Measurements from ENCODE around the gene MS4A4E.
A peak's percentile ranks its signal among the peaks of the same experiment; 100 is the strongest.
"Not testable (repeated sequence)": the region's sequence is repeated elsewhere in the genome, so short reads cannot be mapped to it uniquely, and the experiment has no call there.

Gene MS4A4E

GRCh38 chr11:60242740-60243239 is at the start of gene MS4A4E:
Gene MS4A4E (minus strand): TSS chr11:60243137. CDS start chr11:60230055, 13,082 bp downstream.
- no peak for DNase-seq

- DNase-seq, result no peak
These were observed 49.2 kb upstream of the MS4A4E start for GRCh38 chr11:60292145-60292544.

GRCh38 chr11:60288531-60288930 is 45.6 kb upstream of the MS4A4E start:
- DNase-seq, result no peak

GRCh38 chr11:60285411-60286126 is 42.6 kb upstream of the MS4A4E start:
- not testable (repeated sequence) for DNase-seq

- DNase-seq, result no peak
These were observed 39.3 kb upstream of the MS4A4E start for GRCh38 chr11:60282286-60282685.

- no peak for DNase-seq
These were observed 38.5 kb upstream of the MS4A4E start for GRCh38 chr11:60281485-60281884.

- DNase-seq, result no peak
These were observed 37.5 kb upstream of the MS4A4E start, which contains the start of gene MS4A4A for GRCh38 chr11:60280412-60280811. Gene MS4A4A (plus strand): TSS chr11:60280666. CDS start chr11:60280676, 10 bp downstream.

- no peak for DNase-seq
These were observed 31.5 kb upstream of the MS4A4E start for GRCh38 chr11:60274416-60274815.

- peak; percentile 2 to 23 for DNase-seq
These were observed 22.7 kb upstream of the MS4A4E start for GRCh38 chr11:60265373-60266214.

- DNase-seq, result no peak
These were observed 21.7 kb upstream of the MS4A4E start for GRCh38 chr11:60264644-60265043.

- DNase-seq, result no peak
These were observed 20.5 kb upstream of the MS4A4E start for GRCh38 chr11:60263402-60263801.

- no peak for DNase-seq
These were observed 18.1 kb upstream of the MS4A4E start for GRCh38 chr11:60261014-60261413.

- no peak for DNase-seq
These were observed 15.2 kb upstream of the MS4A4E start for GRCh38 chr11:60257956-60258722.

- DNase-seq, result no peak
These were observed 9.5 kb upstream of the MS4A4E start for GRCh38 chr11:60252213-60253108.

GRCh38 chr11:60251485-60252212 is 8.7 kb upstream of the MS4A4E start:
- peak in 1 of 2 experiments; percentile 7 for DNase-seq

GRCh38 chr11:60241786-60242185 is 1.2 kb downstream of the MS4A4E start:
- no peak for DNase-seq

- no peak for DNase-seq
These were observed 2.3 kb downstream of the MS4A4E start for GRCh38 chr11:60240662-60241061.

- no peak for DNase-seq
These were observed 7.6 kb downstream of the MS4A4E start for GRCh38 chr11:60235321-60235720.

- no peak for DNase-seq
These were observed 12.3 kb downstream of the MS4A4E start for GRCh38 chr11:60230681-60231080.

- DNase-seq, result no peak
These were observed 20.8 kb downstream of the MS4A4E start for GRCh38 chr11:60222141-60222540.

GRCh38 chr11:60221692-60222091 is 21.2 kb downstream of the MS4A4E start:
- DNase-seq, result no peak

Data from NCI-H1930 (cell line).